ENCODE measurements around the gene SGTB.
"Not testable (repeated sequence)": the region's sequence is repeated elsewhere in the genome, so short reads cannot be mapped to it uniquely, and the experiment has no call there.

SGTB gene

DNA sequence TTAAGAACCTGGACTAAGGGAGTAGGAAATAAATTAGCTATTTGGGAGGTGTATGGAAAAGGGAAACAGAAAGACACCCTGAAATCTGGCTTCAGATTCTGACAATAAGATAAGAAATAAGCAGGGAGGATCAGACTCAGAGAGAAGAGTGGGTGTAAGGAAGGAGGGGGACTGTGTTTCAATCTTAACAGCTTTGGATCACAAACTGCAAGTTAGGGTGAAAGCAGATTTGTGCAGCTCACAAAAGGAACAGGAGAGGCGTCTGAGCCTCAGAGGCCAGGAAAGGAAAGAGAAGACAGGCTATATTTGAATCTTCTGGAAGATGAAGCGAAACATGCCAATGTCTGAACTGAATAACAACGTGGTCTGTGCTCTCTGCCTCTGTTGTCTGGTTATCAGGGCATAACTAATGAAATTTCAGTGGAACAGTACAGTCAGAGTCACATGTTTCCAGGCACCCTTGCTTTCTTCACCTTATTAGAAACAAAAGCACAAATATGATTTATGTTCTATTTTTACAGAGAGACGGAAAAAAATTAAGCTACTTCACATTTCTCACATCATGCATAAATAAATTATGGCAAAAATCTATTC is 26.6 kb downstream of the SGTB start:
- Histone ChIP-seq H2AFZ (ENCODE audit: low read depth, low read length) (no peak overlapping the region), H3K4me3 (ENCODE audit: low read depth in 1 of 2, low read length in 2 of 2) (no peak overlapping the region), H3K4me1 (ENCODE audit: insufficient read depth, low read length) (no peaks in the 10 kb centered on the region), H3K4me2 (ENCODE audit: insufficient read depth, low read length) (no peak overlapping the region), H4K20me1 (ENCODE audit: insufficient read depth, low read length) (no peaks in the 10 kb centered on the region), H3K79me2 (ENCODE audit: insufficient read depth, low read length) (no peaks in the 10 kb centered on the region), H3K36me3 (ENCODE audit: insufficient read depth, low read length) (no peaks in the 10 kb centered on the region; the same call in 1 of the 2 replicates), H3K9me3 (ENCODE audit: insufficient read depth, low read length, severe bottlenecking) (no peaks in the 10 kb centered on the region), H3K27ac (ENCODE audit: low read length) (no peak overlapping the region), H3K9ac (ENCODE audit: low read depth, low read length) (no peak overlapping the region), H3K27me3 (ENCODE audit: insufficient read depth, low read length, poor library complexity) (no peaks in the 10 kb centered on the region)
- no peak for ATAC-seq (ENCODE audit: insufficient read depth, low read depth)
- no peak for TF ChIP-seq EZH2 (IDR thresholded peaks at IDR 0.05; ENCODE audit: borderline replicate concordance, low read depth, low read length, severe bottlenecking)
- TF ChIP-seq CTCF (IDR thresholded peaks at IDR 0.05; ENCODE audit: borderline replicate concordance, extremely low read depth, low read length, poor library complexity, severe bottlenecking), result no peak
- no peak for DNase-seq

GRCh38 chr5:65693121-65693520 is 28.8 kb downstream of the SGTB start:
- Histone ChIP-seq H3K4me3 (ENCODE audit: low read depth in 1 of 2, low read length in 2 of 2) (no peak overlapping the region), H3K4me2 (ENCODE audit: insufficient read depth, low read length) (no peak overlapping the region), H3K79me2 (ENCODE audit: insufficient read depth, low read length) (no peaks in the 10 kb centered on the region), H3K36me3 (ENCODE audit: insufficient read depth, low read length) (no peaks in the 10 kb centered on the region; the same call in 1 of the 2 replicates), H3K27ac (ENCODE audit: low read length) (no peak overlapping the region), H3K9me3 (ENCODE audit: insufficient read depth, low read length, severe bottlenecking) (no peaks in the 10 kb centered on the region), H3K9ac (ENCODE audit: low read depth, low read length) (no peak overlapping the region), H3K27me3 (ENCODE audit: insufficient read depth, low read length, poor library complexity) (no peaks in the 10 kb centered on the region), H3K4me1 (ENCODE audit: insufficient read depth, low read length) (no peaks in the 10 kb centered on the region), H4K20me1 (ENCODE audit: insufficient read depth, low read length) (no peaks in the 10 kb centered on the region), H2AFZ (ENCODE audit: low read depth, low read length) (no peak overlapping the region)
- ATAC-seq (ENCODE audit: insufficient read depth, low read depth) (no peak), DNase-seq (no peak)
- TF ChIP-seq CTCF (IDR thresholded peaks at IDR 0.05; ENCODE audit: borderline replicate concordance, extremely low read depth, low read length, poor library complexity, severe bottlenecking) (no peak), EZH2 (IDR thresholded peaks at IDR 0.05; ENCODE audit: borderline replicate concordance, low read depth, low read length, severe bottlenecking) (no peak)

DNA sequence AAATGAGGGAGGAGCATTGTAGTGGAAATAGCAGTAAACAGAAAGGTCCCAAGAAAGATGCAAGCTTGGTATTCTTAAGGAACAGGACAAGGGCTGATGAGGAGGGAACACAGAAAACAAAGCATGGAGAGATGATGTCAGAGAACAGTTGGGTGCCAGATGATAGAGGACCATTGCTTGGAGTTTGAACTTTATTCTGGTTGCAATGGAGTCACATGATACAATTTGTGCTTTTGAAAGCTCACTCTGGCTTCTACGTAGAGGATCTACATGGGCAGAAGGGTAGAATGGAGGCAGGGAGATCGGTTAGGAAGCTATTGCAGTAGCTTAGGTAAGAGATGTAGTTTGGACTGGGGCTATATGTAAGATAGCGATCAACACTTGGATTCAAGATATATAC is 39.8 kb downstream of the SGTB start:
- Histone ChIP-seq H3K79me2 (ENCODE audit: insufficient read depth, low read length) (no peaks in the 10 kb centered on the region), H2AFZ (ENCODE audit: low read depth, low read length) (no peak overlapping the region), H3K4me1 (ENCODE audit: insufficient read depth, low read length) (no peaks in the 10 kb centered on the region), H3K9me3 (ENCODE audit: insufficient read depth, low read length, severe bottlenecking) (no peaks in the 10 kb centered on the region), H3K36me3 (ENCODE audit: insufficient read depth, low read length) (peaks cover 21% of the 10 kb centered on the region; the same call in 1 of the 2 replicates), H3K4me3 (ENCODE audit: low read depth in 1 of 2, low read length in 2 of 2) (no peak overlapping the region), H3K9ac (ENCODE audit: low read depth, low read length) (no peak overlapping the region), H4K20me1 (ENCODE audit: insufficient read depth, low read length) (no peaks in the 10 kb centered on the region), H3K27ac (ENCODE audit: low read length) (no peak overlapping the region), H3K27me3 (ENCODE audit: insufficient read depth, low read length, poor library complexity) (no peaks in the 10 kb centered on the region), H3K4me2 (ENCODE audit: insufficient read depth, low read length) (no peak overlapping the region)
- TF ChIP-seq EZH2 (IDR thresholded peaks at IDR 0.05; ENCODE audit: borderline replicate concordance, low read depth, low read length, severe bottlenecking) (no peak), CTCF (IDR thresholded peaks at IDR 0.05; ENCODE audit: borderline replicate concordance, extremely low read depth, low read length, poor library complexity, severe bottlenecking) (no peak)
- no peak for DNase-seq
- no peak for ATAC-seq (ENCODE audit: insufficient read depth, low read depth)

GRCh38 chr5:65676056-65676455 is 45.9 kb downstream of the SGTB start:
- not testable (repeated sequence) for H3K4me3 ChIP-seq (ENCODE audit: low read depth in 1 of 2, low read length in 2 of 2); H3K4me2 ChIP-seq (ENCODE audit: insufficient read depth, low read length); DNase-seq; H3K9me3 ChIP-seq (ENCODE audit: insufficient read depth, low read length, severe bottlenecking); ATAC-seq (ENCODE audit: insufficient read depth, low read depth); H3K27me3 ChIP-seq (ENCODE audit: insufficient read depth, low read length, poor library complexity); H4K20me1 ChIP-seq (ENCODE audit: insufficient read depth, low read length); H3K9ac ChIP-seq (ENCODE audit: low read depth, low read length); H2AFZ ChIP-seq (ENCODE audit: low read depth, low read length); H3K27ac ChIP-seq (ENCODE audit: low read length); H3K79me2 ChIP-seq (ENCODE audit: insufficient read depth, low read length); H3K4me1 ChIP-seq (ENCODE audit: insufficient read depth, low read length)
- H3K36me3 ChIP-seq (ENCODE audit: insufficient read depth, low read length), result peaks cover 12% of the 10 kb centered on the region; the same call in 1 of the 2 replicates

Data from DND-41 (cell line).